Large intestine (tissue), 3 donors: ENCODE results near the gene FGFR3. TPM values are rescaled to one million over a fixed set of nuclear protein-coding genes. Genes with fewer than 3 reads are reported as not detected.

Experiments used
- DNase-seq, 2 donors: peaks; one replicate each; pipeline versions ENCODE4 v3.0.0 to v3.0.0-alpha.2; 2013
- H3K27ac ChIP-seq: one replicate; pipeline ENCODE4 v1.5.1; 2013; ENCODE audit warnings: low read length
- H3K27me3 ChIP-seq: 2 replicates; pipeline ENCODE4 v1.6.1; 2013; ENCODE audit warnings: low read length; ENCODE audit not compliant: control insufficient read depth, insufficient read depth
- H3K36me3 ChIP-seq: 2 replicates; pipeline ENCODE4 v1.6.1; 2013; ENCODE audit warnings: low read length; ENCODE audit not compliant: control insufficient read depth, insufficient read depth
- H3K4me1 ChIP-seq: one replicate; pipeline ENCODE4 v1.6.1; 2013; ENCODE audit warnings: low read length; ENCODE audit not compliant: control insufficient read depth, insufficient read depth
- H3K4me3 ChIP-seq: one replicate; pipeline ENCODE4 v1.5.1; 2013; ENCODE audit warnings: low read length
- H3K9me3 ChIP-seq: one replicate; pipeline ENCODE4 v1.6.1; 2013; ENCODE audit warnings: mild to moderate bottlenecking, low read depth, low read length, moderate library complexity; ENCODE audit not compliant: control insufficient read depth
- WGBS: methylation state at CpG from one replicate; pipeline ENCODE4 v1.1.5; 2013; ENCODE audit warnings: low lambda C conversion rate; ENCODE audit not compliant: insufficient coverage; 5-methylcytosine and 5-hydroxymethylcytosine counted together
- polyA plus RNA-seq: library from polyadenylated mRNA; unstranded; fragments of 120-200 nt; gene quantifications from one replicate; pipeline ENCODE4 v1.2.1, GENCODE V29; 2013

The FGFR3 gene
- polyA plus RNA-seq, 1 donor = 228 TPM

DNA sequence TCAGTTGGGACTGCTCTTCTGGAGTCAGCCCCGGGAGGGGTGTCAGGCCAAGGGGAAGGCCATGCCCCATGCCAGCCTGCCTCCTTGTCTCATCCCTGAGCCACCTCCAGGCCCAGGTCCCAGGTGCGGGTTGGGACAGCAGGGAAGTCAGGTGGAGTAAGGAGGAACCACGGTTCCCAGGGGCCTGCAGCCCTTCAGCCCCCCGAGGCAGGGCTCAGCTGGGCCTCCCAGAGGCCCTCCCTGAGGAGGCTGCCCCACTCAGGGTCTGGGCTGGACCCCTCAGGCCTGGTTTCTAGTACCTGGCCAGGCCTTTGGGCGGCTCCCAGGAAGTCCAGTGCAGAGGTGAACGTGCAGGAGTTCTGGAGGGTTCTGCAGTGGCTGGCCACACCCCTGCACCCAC, 23.4 kb upstream of the FGFR3 start:
- no CpG with 5 or more reads among the region's 6 CpGs for WGBS
- no peaks in the 10 kb centered on the region for H3K9me3 ChIP-seq
- H3K27ac ChIP-seq = peak overlapping the region; percentile 19
- H3K4me3 ChIP-seq = no peak overlapping the region
- peaks cover 4% of the 10 kb centered on the region for H3K27me3 ChIP-seq
- H3K4me1 ChIP-seq = peaks cover 67% of the 10 kb centered on the region
- peak in 1 of 2 donors; percentile 30 for DNase-seq
- no peaks in the 10 kb centered on the region for H3K36me3 ChIP-seq

DNA sequence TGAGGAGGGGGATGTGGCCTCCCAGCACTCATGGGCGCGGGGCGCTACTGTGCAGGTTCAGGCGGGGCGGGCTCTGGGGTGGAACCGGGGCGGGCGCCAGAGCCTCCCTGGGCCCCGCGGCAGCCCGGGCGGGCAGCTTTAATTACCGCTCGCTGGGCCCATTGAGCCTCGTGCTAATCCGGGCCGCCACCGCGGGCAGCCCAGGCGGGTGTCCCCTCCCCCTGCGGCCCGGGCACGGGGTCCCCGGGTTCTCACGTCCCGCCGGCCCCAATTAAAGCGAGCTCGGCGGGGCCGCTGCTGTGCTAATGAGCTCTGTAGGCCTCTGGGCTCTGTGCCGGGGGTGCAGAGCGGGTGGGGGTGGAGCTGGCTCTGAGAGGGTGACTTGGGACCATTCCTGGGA, 22.8 kb upstream of the FGFR3 start:
- peaks cover 67% of the 10 kb centered on the region for H3K4me1 ChIP-seq
- H3K9me3 ChIP-seq = no peaks in the 10 kb centered on the region
- H3K36me3 ChIP-seq = no peaks in the 10 kb centered on the region
- DNase-seq = peak in 1 of 2 donors; percentile 71
- peak overlapping the region; percentile 19 for H3K27ac ChIP-seq
- H3K27me3 ChIP-seq = peaks cover 4% of the 10 kb centered on the region
- no peak overlapping the region for H3K4me3 ChIP-seq
- WGBS = no CpG with 5 or more reads among the region's 33 CpGs

DNA sequence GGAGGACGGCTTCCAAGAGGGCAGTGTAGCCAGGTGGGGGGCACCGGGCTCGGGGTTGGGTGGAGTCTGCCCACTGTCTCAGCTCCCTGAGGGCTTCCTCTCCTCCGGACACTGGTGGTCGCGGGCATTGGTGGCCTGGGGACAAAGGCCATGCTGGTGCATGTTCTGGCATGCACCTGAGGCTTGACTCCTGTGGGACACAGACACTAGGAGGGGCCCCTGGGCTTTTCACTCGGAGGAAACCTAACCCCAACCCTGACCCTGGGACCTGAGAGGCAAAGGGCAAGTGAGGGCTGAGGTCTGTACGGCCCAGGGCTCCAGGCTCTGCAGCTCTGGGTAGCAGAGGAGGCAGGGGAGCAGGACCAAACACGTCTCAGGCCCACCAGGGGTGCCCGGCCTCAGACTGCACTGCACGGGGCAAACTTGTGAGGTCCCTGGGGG, 22.3 kb upstream of the FGFR3 start:
- no CpG with 5 or more reads among the region's 11 CpGs for WGBS
- Histone ChIP-seq H3K4me3 (no peak overlapping the region), H3K27me3 (peaks cover 4% of the 10 kb centered on the region), H3K36me3 (no peaks in the 10 kb centered on the region), H3K4me1 (peaks cover 66% of the 10 kb centered on the region), H3K9me3 (no peaks in the 10 kb centered on the region), H3K27ac (no peak overlapping the region)
- no peak for DNase-seq

DNA sequence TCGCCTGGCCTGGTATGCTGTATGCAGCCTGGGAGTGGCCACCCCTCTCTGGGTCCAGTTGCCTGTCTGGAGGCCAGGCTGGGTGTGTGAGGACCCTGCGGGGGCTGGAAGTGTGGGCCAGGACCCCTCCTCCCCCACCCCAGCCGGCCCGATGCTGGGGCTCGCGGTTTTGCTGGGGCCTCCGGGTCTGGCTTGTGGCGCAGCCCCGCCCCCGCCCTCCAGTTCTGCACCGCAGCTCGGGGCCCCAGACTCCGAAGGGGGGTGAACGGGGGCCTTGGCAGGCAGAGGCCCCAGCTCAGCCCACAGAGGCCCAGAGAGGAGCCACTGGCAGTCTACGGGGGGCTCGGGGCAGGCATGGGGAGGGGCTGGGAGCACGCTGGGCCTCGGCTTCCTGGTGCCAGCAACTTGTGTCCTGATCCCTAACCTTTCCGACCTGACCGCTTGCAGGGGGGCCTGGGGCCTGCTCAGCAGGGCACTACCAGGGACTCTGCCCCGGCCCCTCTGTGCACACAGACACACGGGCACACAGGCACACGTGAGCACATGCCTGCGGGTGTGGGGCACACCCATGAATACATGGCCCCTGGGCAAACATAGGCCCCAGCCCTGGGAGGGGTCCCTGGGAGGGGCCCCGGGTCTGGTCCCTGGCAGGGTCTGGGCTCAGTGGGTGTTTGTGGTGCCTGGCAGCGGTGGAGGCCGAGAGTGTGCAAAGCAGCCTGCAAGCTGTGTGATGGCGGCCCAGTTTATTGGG, 21.4 kb upstream of the FGFR3 start:
- Histone ChIP-seq H3K27ac (peak overlapping the region; percentile 56), H3K27me3 (peaks cover 4% of the 10 kb centered on the region), H3K4me1 (peaks cover 56% of the 10 kb centered on the region), H3K4me3 (peak overlapping the region; percentile 4), H3K9me3 (no peaks in the 10 kb centered on the region), H3K36me3 (no peaks in the 10 kb centered on the region)
- WGBS = no CpG with 5 or more reads among the region's 28 CpGs
- peak; percentile 78 to 85 for DNase-seq

DNA sequence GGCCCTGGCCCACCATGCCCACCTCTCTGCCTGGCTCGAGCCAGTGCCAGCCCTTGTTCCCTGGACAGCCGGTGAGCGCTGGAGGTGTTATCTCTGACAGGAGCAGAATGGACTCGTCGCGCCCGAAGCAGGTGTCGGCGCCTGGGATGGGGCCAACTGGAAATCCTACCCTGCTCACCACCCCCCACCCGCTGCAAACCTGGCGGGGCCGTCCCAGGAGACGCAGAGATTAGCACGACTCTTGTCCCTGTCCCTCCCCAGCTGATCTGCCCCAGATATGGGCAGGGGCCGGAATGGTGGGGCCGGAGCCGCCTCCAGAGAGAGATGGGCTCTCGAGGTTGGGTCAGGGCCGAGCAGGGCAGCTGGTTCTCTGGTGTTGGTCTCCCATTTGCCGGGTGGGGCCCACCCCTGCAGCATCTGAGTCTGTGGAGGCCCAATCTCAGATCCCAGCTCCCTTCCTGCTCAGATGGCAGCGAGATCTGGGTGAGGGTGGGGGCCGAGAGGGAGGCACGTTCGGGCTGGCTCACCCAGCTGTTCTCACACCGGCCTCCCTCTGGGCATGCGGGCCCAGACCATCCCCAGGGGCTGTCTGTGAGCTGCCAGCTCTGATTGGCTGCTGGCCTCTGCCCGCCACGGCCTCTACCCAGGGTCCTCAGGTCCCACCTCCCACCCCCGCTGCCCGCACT, 20.1 kb upstream of the FGFR3 start:
- Histone ChIP-seq H3K4me1 (peaks cover 60% of the 10 kb centered on the region), H3K27me3 (peaks cover 4% of the 10 kb centered on the region), H3K27ac (peak overlapping the region; percentile 56), H3K9me3 (no peaks in the 10 kb centered on the region), H3K4me3 (no peak overlapping the region), H3K36me3 (no peaks in the 10 kb centered on the region)
- WGBS = no CpG with 5 or more reads among the region's 30 CpGs
- peak in 1 of 2 donors; percentile 68 for DNase-seq

DNA sequence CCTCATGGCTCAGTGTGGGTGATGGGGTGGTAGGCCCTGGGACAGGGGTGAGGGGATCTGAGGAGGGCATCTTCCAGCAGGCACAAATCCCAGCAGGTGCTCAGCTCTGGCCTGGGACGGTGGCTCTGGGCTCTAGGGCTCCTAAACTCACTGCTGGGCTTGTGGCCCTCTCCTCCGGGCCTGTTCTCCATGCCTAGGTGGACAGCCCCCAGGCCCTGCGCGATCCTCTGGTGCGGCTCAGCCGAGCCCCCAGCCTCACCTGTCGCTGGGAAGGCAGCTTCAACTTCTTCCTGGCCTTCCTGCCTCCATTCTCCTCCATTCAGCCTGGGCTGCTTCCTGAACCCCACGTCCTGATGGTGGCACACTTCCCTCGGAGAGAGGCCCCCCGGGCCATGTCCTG, 19.3 kb upstream of the FGFR3 start:
- WGBS = 100% methylated on average over 4 of the region's 10 CpGs
- H3K4me3 ChIP-seq = no peak overlapping the region
- H3K27me3 ChIP-seq = no peaks in the 10 kb centered on the region
- H3K9me3 ChIP-seq = no peaks in the 10 kb centered on the region
- H3K4me1 ChIP-seq = peaks cover 59% of the 10 kb centered on the region
- H3K27ac ChIP-seq = no peak overlapping the region
- H3K36me3 ChIP-seq = no peaks in the 10 kb centered on the region
- DNase-seq = no peak

DNA sequence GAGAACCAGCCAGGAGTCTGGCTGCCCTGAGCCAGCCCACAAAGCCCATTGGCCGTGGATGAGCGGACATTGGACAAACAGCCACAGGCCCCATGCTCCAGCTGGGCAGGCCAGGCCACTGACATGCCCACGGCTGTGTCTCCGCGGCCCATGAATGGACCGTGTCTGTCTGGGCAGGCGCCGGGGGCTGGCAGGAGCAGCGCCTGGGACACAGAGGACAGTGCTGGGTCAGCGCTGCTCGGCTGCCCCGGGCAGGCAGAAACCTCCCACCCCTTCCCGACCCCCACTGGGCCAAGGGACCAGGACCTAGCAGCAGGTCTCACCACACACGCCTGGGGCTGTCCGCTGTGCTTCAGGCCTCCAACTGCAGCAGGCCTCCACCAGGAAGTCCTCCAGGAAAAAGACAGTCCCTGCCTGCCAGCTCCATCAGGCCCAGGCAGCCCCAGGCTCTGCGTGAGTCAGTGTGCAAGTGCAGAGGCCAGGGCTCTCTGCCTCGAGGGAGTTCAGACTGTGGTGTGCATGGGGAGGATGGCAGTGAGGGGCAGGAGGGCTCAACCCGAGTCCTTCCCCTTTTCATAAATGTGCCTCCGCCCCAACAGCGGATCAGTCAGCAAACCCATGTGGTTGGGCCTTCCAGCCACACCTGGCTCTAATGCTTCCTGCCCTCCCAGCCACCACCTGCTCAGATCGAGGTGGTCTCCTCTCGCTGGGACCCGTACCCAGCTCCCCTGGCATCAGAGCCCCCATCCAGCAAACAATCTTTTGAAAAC, 17.2 kb upstream of the FGFR3 start:
- Histone ChIP-seq H3K4me3 (no peak overlapping the region), H3K4me1 (peaks cover 49% of the 10 kb centered on the region), H3K36me3 (no peaks in the 10 kb centered on the region), H3K9me3 (no peaks in the 10 kb centered on the region), H3K27ac (no peak overlapping the region), H3K27me3 (no peaks in the 10 kb centered on the region)
- no CpG with 5 or more reads among the region's 23 CpGs for WGBS
- no peak for DNase-seq

DNA sequence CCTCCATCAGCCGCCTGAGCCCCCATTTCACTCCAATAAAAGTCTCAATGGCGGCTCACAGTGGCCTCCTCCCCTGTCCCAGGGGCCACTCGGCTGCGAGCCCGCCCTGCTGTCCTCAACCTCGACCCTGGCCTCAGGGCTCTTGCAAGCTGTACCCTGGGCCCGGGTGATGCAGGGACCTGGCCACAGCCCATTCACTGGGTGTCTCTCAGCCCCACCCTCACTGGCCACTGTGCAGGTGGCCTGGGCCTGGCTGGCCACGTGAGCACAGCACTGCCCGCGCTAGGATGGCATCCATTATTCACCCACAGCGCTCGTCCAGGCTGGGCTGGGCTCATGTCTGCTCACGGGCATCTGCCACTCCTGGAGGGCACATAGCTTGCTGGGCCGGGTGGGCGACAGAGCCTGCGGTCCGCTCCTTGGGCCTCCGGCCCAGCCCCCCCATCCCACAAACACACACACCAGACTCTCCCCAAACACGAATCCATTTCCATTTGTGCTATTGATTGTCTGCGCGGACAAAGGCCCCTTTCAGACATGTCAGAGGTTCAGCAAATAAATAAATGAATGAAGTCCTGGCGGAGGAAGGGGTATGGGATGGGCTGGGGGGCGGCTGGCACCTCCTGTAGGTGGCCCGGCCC, 16.5 kb upstream of the FGFR3 start:
- peaks cover 41% of the 10 kb centered on the region for H3K4me1 ChIP-seq
- no peaks in the 10 kb centered on the region for H3K36me3 ChIP-seq
- no peaks in the 10 kb centered on the region for H3K9me3 ChIP-seq
- H3K27me3 ChIP-seq = no peaks in the 10 kb centered on the region
- no CpG with 5 or more reads among the region's 24 CpGs for WGBS
- no peak for DNase-seq
- no peak overlapping the region for H3K4me3 ChIP-seq
- H3K27ac ChIP-seq = no peak overlapping the region

DNA sequence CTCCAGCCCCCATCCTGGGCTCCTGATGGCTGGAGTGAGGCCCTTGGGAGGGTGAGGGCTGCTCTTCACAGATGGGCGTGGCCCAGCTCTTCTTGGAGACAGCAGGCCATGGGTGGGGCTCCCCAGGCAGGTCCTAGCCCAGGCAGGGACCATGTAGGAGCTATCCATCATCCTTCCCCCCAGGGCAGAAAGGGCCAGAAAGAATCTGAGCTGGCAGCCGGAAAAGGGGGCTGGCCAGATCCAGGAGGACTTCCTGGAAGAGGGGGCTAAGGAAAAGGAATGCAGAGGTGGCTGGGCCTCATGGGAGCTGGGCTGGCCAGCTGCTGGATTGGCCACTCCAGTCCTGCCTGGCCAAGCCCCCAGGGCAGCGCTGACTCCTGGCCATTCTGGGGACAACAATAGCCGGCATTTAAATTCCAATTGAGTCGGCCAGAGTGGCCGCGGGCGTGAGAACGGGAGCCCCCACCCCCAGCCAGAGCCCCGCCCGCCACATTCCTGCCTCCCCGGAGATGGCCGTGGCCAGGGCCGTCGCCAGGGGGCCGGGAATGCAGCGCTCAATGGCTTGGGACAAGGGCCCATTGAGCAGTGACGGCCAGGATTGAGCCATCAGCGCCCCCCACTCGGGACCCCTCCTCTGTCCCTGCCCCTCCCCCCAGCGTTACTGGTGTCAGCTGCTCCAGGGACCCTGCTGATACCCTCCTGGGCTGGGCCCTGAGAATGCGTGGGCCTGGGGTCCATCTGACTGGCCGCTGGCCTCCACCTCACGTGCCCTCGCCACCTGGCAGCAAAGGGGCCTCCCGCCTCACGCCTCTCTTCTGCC, 15.1 kb upstream of the FGFR3 start:
- Histone ChIP-seq H3K36me3 (no peaks in the 10 kb centered on the region), H3K4me3 (no peak overlapping the region), H3K27ac (no peak overlapping the region), H3K4me1 (peaks cover 28% of the 10 kb centered on the region), H3K27me3 (no peaks in the 10 kb centered on the region), H3K9me3 (no peaks in the 10 kb centered on the region)
- no CpG with 5 or more reads among the region's 27 CpGs for WGBS
- no peak for DNase-seq
